ENCODE results near the gene XYLT1.

- no peak for TF ChIP-seq SIN3A (IDR thresholded peaks at IDR 0.05; ENCODE audit: borderline replicate concordance, low read depth, low read length)
- TF ChIP-seq, protein P1, sequence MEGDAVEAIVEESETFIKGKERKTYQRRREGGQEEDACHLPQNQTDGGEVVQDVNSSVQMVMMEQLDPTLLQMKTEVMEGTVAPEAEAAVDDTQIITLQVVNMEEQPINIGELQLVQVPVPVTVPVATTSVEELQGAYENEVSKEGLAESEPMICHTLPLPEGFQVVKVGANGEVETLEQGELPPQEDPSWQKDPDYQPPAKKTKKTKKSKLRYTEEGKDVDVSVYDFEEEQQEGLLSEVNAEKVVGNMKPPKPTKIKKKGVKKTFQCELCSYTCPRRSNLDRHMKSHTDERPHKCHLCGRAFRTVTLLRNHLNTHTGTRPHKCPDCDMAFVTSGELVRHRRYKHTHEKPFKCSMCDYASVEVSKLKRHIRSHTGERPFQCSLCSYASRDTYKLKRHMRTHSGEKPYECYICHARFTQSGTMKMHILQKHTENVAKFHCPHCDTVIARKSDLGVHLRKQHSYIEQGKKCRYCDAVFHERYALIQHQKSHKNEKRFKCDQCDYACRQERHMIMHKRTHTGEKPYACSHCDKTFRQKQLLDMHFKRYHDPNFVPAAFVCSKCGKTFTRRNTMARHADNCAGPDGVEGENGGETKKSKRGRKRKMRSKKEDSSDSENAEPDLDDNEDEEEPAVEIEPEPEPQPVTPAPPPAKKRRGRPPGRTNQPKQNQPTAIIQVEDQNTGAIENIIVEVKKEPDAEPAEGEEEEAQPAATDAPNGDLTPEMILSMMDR (IDR thresholded peaks at IDR 0.05): no peak
- no peak for TF ChIP-seq MEF2A (IDR thresholded peaks at IDR 0.05; ENCODE audit: borderline replicate concordance, low read depth)
- no peak for TF ChIP-seq RXRA (IDR thresholded peaks at IDR 0.05; ENCODE audit: borderline replicate concordance, low read depth)
- TF ChIP-seq FOXM1 (IDR thresholded peaks at IDR 0.05; ENCODE audit: low read depth): no peak
- TF ChIP-seq POLR2AphosphoS5 (IDR thresholded peaks at IDR 0.05; ENCODE audit: low read depth, low read length): no peak
- no peak for TF ChIP-seq JUND (IDR thresholded peaks at IDR 0.05)
- no peak for TF ChIP-seq REST (IDR thresholded peaks at IDR 0.05; ENCODE audit: low read depth, low read length)
- TF ChIP-seq TEAD4 (IDR thresholded peaks at IDR 0.05; ENCODE audit: borderline replicate concordance, insufficient read depth): no peak
- TF ChIP-seq GABPA (IDR thresholded peaks at IDR 0.05; ENCODE audit: low read depth): no peak
- TF ChIP-seq, protein P2, sequence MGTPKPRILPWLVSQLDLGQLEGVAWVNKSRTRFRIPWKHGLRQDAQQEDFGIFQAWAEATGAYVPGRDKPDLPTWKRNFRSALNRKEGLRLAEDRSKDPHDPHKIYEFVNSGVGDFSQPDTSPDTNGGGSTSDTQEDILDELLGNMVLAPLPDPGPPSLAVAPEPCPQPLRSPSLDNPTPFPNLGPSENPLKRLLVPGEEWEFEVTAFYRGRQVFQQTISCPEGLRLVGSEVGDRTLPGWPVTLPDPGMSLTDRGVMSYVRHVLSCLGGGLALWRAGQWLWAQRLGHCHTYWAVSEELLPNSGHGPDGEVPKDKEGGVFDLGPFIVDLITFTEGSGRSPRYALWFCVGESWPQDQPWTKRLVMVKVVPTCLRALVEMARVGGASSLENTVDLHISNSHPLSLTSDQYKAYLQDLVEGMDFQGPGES (IDR thresholded peaks at IDR 0.05; ENCODE audit: low read depth, low read length): no peak
- no peak for TF ChIP-seq EP300 (IDR thresholded peaks at IDR 0.05; ENCODE audit: borderline replicate concordance in 1 of 2, low read depth in 1 of 2, low read length in 1 of 2)
These were observed 119.2 kb downstream of the XYLT1 start for GRCh38 chr16:17351441-17352035.

Measured in SK-N-SH (cell line).